Testis (tissue), 2 donors: Measurements from ENCODE around the gene FILIP1L.

ENCODE experiments used
- CTCF ChIP-seq, 3 experiments: fragments of 450-650 bp in 2 of 3; fragments of 200-600 bp in 1 of 3; sonication (generic) in 1 of 3; IDR thresholded peaks; one replicate each; pipeline ENCODE4 v1.5.1; 2016 to 2019; ENCODE audit warnings: antibody characterized with exemption in 3 of 3, mild to moderate bottlenecking in 2 of 3, moderate library complexity in 1 of 3
- POLR2A ChIP-seq: fragments of 450-650 bp; IDR thresholded peaks from one replicate; pipeline ENCODE4 v1.6.1; 2017; ENCODE audit warnings: antibody characterized with exemption, mild to moderate bottlenecking, moderate library complexity

- TF ChIP-seq CTCF (IDR thresholded peaks at IDR 0.05) (no peak), POLR2A (no peak)
These were observed 110.4 kb downstream of the FILIP1L start for GRCh38 chr3:100003609-100004503.
